Endodermal cell (in vitro differentiated cells): Measurements from ENCODE around the gene KRT14. TPM values are rescaled to one million over a fixed set of nuclear protein-coding genes. Genes with fewer than 3 reads are reported as not detected.
A peak's percentile ranks its signal among the peaks of the same experiment; 100 is the strongest.

Experiments
- DNase-seq: peaks from one replicate; pipeline ENCODE4 v3.0.0-alpha.2; 2017
- H3K27ac ChIP-seq: 2 replicates; pipeline ENCODE4 v1.5.1; 2013; ENCODE audit warnings: mild to moderate bottlenecking, low read depth, low read length, moderate library complexity
- H3K27me3 ChIP-seq: 2 replicates; pipeline ENCODE4 v1.6.1; 2013; ENCODE audit warnings: mild to moderate bottlenecking, low read length, moderate library complexity; ENCODE audit not compliant: insufficient read depth, control insufficient read depth, poor library complexity, severe bottlenecking
- H3K36me3 ChIP-seq: 2 replicates; pipeline ENCODE4 v1.7.0; 2013; ENCODE audit warnings: mild to moderate bottlenecking, low read length, moderate library complexity; ENCODE audit not compliant: control insufficient read depth, insufficient read depth
- H3K4me1 ChIP-seq: one replicate; pipeline ENCODE4 v1.7.0; 2013; ENCODE audit warnings: low read length; ENCODE audit not compliant: control insufficient read depth, insufficient read depth
- H3K4me3 ChIP-seq: 2 replicates; pipeline ENCODE4 v1.5.1; 2013; ENCODE audit warnings: mild to moderate bottlenecking, low read length, moderate library complexity
- H3K9ac ChIP-seq: 2 replicates; pipeline ENCODE4 v1.6.1; 2013; ENCODE audit warnings: mild to moderate bottlenecking, low read length, moderate library complexity; ENCODE audit not compliant: poor library complexity, severe bottlenecking; ENCODE audit errors: extremely low read depth
- H3K9me3 ChIP-seq: 2 replicates; pipeline ENCODE4 v1.6.1; 2013; ENCODE audit warnings: mild to moderate bottlenecking, low read length, moderate library complexity; ENCODE audit not compliant: control insufficient read depth
- H3K27ac Mint-ChIP-seq: 2 replicates; pipeline ENCODE4 v1.8.0; 2020; ENCODE audit warnings: mixed read lengths
- H3K27me3 Mint-ChIP-seq: 2 replicates; pipeline ENCODE4 v1.8.0; 2021; ENCODE audit warnings: mild to moderate bottlenecking, mixed read lengths; ENCODE audit not compliant: insufficient read depth
- H3K36me3 Mint-ChIP-seq: 2 replicates; pipeline ENCODE4 v1.8.0; 2020; ENCODE audit warnings: low read depth, mixed read lengths
- H3K4me1 Mint-ChIP-seq: 2 replicates; pipeline ENCODE4 v1.8.0; 2020; ENCODE audit warnings: mixed read lengths
- H3K4me3 Mint-ChIP-seq: 2 replicates; pipeline ENCODE4 v1.8.0; 2020; ENCODE audit warnings: mild to moderate bottlenecking, moderate library complexity, mixed read lengths
- H3K9me3 Mint-ChIP-seq: 2 replicates; pipeline ENCODE4 v1.8.0; 2020; ENCODE audit warnings: mild to moderate bottlenecking, mixed read lengths
- WGBS, 2 experiments: methylation state at CpG; one replicate each; pipeline versions ENCODE4 v1.1.5 to v1.1.7; 2013; ENCODE audit warnings: missing lambda C conversion rate in 2 of 2, mixed read lengths in 1 of 2; ENCODE audit not compliant: insufficient coverage in 1 of 2, insufficient read length in 1 of 2; 5-methylcytosine and 5-hydroxymethylcytosine counted together
- total RNA-seq, 2 donors: library from RNA; stranded (reverse); fragmentation: NEBNext Ultra II Directional in 1 of 2; extraction: Animal tissue kit (Norgen Biotek cat#: 25700) in 1 of 2; gene quantifications; 2 replicates in 1 of 2; 3 replicates in 1 of 2; pipeline ENCODE4 v1.2.1, GENCODE V29; 2021
- TF ChIP-seq, protein P1 (sequence below): fragments of 200-600 bp; sonication (generic); conservative IDR thresholded peaks from 2 replicates; pipeline ENCODE4 v1.5.0; 2021; ENCODE audit warnings: antibody characterized with exemption, mild to moderate bottlenecking

KRT14 gene
- total RNA-seq, 2 donors from 2014 or later: not detected

DNA sequence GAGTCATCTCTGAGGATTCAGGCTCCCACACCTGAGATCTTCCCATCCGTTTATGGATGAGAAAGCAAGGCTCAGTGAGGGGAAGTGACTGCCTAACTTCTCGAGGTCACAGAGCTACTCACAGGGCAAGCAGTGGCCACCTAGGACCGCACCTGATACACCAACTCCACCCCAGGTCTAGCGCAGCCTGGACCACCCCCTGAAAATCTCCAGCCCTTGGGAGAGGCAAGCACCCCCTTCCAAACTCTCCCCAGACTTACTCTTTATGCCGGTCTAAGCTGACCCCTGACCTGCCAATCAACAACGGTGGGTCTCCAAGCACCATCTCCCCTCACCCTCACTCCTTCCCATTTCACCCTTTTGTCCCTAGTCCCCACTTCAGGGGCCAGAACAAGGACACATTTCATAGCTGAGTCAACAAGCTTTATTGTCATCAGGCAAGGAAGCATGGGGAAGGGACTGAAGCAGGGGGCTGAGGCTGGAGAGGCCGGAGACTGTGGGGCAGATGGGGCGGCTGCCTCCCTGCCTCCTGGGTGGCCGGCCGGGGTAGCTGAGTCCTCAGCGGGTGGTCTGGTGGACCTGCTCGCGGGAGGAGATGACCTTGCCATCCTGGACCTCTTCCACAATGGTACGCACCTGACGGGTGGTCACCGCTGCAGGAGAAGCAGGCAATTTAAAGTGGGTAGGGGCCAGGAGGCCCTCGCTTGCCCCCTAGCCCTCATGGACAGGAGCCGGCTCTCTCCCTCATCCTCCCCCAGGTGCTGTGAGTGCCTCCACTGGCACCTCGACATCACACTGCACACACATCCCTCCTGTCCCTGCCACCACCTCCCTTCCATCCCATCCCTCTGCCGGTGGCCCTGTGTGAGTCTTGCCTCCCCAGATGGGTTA, 32.6 kb upstream of the KRT14 start:
- H3K4me3 Mint-ChIP-seq: no peak overlapping the region
- H3K27ac Mint-ChIP-seq: no peak overlapping the region
- Histone ChIP-seq H3K36me3 (no peaks in the 10 kb centered on the region), H3K4me1 (no peaks in the 10 kb centered on the region), H3K4me3 (no peak overlapping the region), H3K27ac (no peak overlapping the region), H3K27me3 (no peaks in the 10 kb centered on the region), H3K9me3 (no peaks in the 10 kb centered on the region), H3K9ac (no peak overlapping the region)
- no peaks in the 10 kb centered on the region for H3K36me3 Mint-ChIP-seq
- WGBS, 2 experiments: 87 to 92% methylated on average over 9 to 17 of the region's 20 CpGs
- no peaks in the 10 kb centered on the region for H3K4me1 Mint-ChIP-seq
- no peaks in the 10 kb centered on the region for H3K9me3 Mint-ChIP-seq
- peak; percentile 45 for DNase-seq
- H3K27me3 Mint-ChIP-seq: no peaks in the 10 kb centered on the region
- TF ChIP-seq, protein P1, sequence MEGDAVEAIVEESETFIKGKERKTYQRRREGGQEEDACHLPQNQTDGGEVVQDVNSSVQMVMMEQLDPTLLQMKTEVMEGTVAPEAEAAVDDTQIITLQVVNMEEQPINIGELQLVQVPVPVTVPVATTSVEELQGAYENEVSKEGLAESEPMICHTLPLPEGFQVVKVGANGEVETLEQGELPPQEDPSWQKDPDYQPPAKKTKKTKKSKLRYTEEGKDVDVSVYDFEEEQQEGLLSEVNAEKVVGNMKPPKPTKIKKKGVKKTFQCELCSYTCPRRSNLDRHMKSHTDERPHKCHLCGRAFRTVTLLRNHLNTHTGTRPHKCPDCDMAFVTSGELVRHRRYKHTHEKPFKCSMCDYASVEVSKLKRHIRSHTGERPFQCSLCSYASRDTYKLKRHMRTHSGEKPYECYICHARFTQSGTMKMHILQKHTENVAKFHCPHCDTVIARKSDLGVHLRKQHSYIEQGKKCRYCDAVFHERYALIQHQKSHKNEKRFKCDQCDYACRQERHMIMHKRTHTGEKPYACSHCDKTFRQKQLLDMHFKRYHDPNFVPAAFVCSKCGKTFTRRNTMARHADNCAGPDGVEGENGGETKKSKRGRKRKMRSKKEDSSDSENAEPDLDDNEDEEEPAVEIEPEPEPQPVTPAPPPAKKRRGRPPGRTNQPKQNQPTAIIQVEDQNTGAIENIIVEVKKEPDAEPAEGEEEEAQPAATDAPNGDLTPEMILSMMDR: no peak

DNA sequence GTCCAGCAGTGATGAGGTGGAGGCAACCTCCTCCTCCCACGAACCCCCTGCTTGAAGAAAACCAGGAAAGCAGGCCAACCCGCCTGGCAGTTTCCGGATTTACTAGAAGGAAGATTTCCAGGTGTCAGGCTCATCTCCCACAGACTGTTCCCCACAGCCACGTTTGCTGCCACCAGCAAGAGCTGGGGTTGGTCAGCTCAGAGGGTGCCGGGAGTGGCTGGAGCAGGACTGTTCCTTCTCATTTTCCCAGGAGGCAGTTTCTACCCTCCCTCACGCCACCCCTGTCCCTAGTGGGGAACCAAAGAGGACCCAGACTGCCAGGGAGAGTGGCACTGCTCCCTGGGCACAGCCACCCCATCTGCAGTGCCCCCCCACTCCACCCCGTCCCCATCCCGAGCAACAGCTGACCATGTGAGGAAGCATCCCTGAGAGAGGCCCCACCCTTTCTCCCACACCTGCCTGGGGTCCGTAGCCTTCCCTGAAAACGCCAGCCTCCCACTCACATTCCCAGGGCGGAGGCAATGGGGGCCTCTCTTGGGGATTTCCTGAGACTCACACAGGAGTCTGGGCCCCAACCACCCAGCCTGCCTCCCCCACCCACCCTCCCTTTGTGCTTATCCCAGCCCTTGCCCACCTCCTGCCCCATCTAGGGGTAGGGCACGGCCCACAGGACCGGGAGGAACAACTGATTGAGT, 31.8 kb upstream of the KRT14 start:
- H3K4me3 Mint-ChIP-seq: no peak overlapping the region
- Histone ChIP-seq H3K4me1 (no peaks in the 10 kb centered on the region), H3K27me3 (no peaks in the 10 kb centered on the region), H3K27ac (no peak overlapping the region), H3K4me3 (no peak overlapping the region), H3K9ac (no peak overlapping the region), H3K9me3 (no peaks in the 10 kb centered on the region), H3K36me3 (no peaks in the 10 kb centered on the region)
- H3K27ac Mint-ChIP-seq: no peak overlapping the region
- WGBS, 2 experiments: 86 to 100% methylated on average over 1 to 13 of the region's 13 CpGs
- H3K36me3 Mint-ChIP-seq: no peaks in the 10 kb centered on the region
- TF ChIP-seq, protein P1: no peak
- no peaks in the 10 kb centered on the region for H3K9me3 Mint-ChIP-seq
- H3K27me3 Mint-ChIP-seq: no peaks in the 10 kb centered on the region
- DNase-seq: peak; percentile 52
- H3K4me1 Mint-ChIP-seq: no peaks in the 10 kb centered on the region

DNA sequence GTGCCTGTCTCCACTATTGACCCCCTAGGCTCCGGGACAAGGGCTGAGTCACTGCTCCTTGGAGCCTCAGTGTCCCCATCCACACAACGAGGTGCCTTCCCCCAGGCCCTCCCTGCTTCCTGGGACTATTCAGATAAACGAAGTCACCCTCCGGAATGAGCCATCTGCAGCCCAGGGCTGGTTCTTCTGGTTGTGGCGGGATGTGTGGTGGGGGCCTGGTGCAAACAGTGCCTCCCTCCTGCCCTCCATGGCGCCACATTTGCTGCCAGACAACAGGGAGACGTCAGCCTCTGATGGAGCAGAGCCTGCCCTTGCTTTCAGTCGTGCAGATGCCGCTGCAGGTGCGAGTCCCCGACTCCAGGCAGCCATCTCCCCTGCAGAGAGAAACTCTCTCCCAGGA, 31.0 kb upstream of the KRT14 start:
- WGBS, 2 experiments: 80 to 88% methylated on average over 6 to 11 of the region's 11 CpGs
- Histone ChIP-seq H3K27me3 (no peaks in the 10 kb centered on the region), H3K9ac (no peak overlapping the region), H3K4me3 (no peak overlapping the region), H3K9me3 (no peaks in the 10 kb centered on the region), H3K4me1 (no peaks in the 10 kb centered on the region), H3K36me3 (no peaks in the 10 kb centered on the region), H3K27ac (no peak overlapping the region)
- H3K27me3 Mint-ChIP-seq: no peaks in the 10 kb centered on the region
- no peak overlapping the region for H3K4me3 Mint-ChIP-seq
- H3K36me3 Mint-ChIP-seq: no peaks in the 10 kb centered on the region
- DNase-seq: peak; percentile 63
- H3K4me1 Mint-ChIP-seq: no peaks in the 10 kb centered on the region
- H3K27ac Mint-ChIP-seq: no peak overlapping the region
- TF ChIP-seq, protein P1: no peak
- no peaks in the 10 kb centered on the region for H3K9me3 Mint-ChIP-seq
